Keratinocyte (primary cell): ENCODE measurements around the gene TGM1. TPM values are rescaled to one million over a fixed set of nuclear protein-coding genes. Genes with fewer than 3 reads are reported as not detected.

Source experiments
- DNase-seq: peaks from one replicate; pipeline ENCODE4 v3.0.0-alpha.2; 2011; ENCODE audit warnings: low read depth, missing footprints, low spot score
- FAIRE-seq: peaks from 2 replicates; lab custom pipeline; 2011; peaks lifted over from hg19 to GRCh38; lab: Jason Lieb, UNC
- H2AFZ ChIP-seq: 2 replicates; pipeline ENCODE4 v1.6.0; 2012; ENCODE audit warnings: low read length, control low read depth, inconsistent platforms; ENCODE audit not compliant: control insufficient read depth
- H3K27ac ChIP-seq: 2 replicates; pipeline ENCODE4 v1.5.1; 2011; ENCODE audit warnings: low read length; ENCODE audit not compliant: control insufficient read depth, insufficient read depth
- H3K27me3 ChIP-seq: 3 replicates; pipeline ENCODE4 v1.6.0; 2011; ENCODE audit warnings: low read length; ENCODE audit not compliant: control insufficient read depth, insufficient read depth; ENCODE audit errors: extremely low read depth
- H3K36me3 ChIP-seq, 2 experiments: 2 replicates in 1 of 2; 3 replicates in 1 of 2; pipeline ENCODE4 v1.5.1; 2011; ENCODE audit warnings: low read length in 2 of 2, mild to moderate bottlenecking in 1 of 2; ENCODE audit not compliant: control insufficient read depth in 2 of 2, insufficient read depth in 2 of 2; ENCODE audit errors: extremely low read depth in 1 of 2
- H3K4me1 ChIP-seq: 3 replicates; pipeline ENCODE4 v1.5.1; 2011; ENCODE audit warnings: low read length; ENCODE audit not compliant: control insufficient read depth, insufficient read depth; ENCODE audit errors: extremely low read depth
- H3K4me2 ChIP-seq: 3 replicates; pipeline ENCODE4 v1.6.0; 2011; ENCODE audit warnings: low read depth, low read length; ENCODE audit not compliant: control insufficient read depth, insufficient read depth; ENCODE audit errors: extremely low read depth
- H3K4me3 ChIP-seq, 3 experiments: fragments of 200-600 bp in 1 of 3; sonication (generic) in 1 of 3; 2 replicates in 2 of 3; 3 replicates in 1 of 3; pipeline ENCODE4 v1.5.1; 2011 to 2016; ENCODE audit warnings: low read length in 3 of 3, mild to moderate bottlenecking in 3 of 3, control low read depth in 2 of 3, inconsistent platforms in 1 of 3, low read depth in 1 of 3, mixed read lengths in 1 of 3, mixed run types in 1 of 3, moderate library complexity in 1 of 3; ENCODE audit not compliant: control insufficient read depth in 2 of 3, insufficient read depth in 2 of 3; ENCODE audit errors: extremely low read depth in 1 of 3
- H3K79me2 ChIP-seq: 2 replicates; pipeline ENCODE4 v1.6.0; 2012; ENCODE audit warnings: low read length; ENCODE audit not compliant: control insufficient read depth, insufficient read depth
- H3K9ac ChIP-seq: 3 replicates; pipeline ENCODE4 v1.6.0; 2011; ENCODE audit warnings: low read length; ENCODE audit not compliant: control insufficient read depth, insufficient read depth; ENCODE audit errors: extremely low read depth
- H3K9me1 ChIP-seq: 3 replicates; pipeline ENCODE4 v1.6.0; 2011; ENCODE audit warnings: low read length; ENCODE audit not compliant: control insufficient read depth, insufficient read depth; ENCODE audit errors: extremely low read depth
- H3K9me3 ChIP-seq: 2 replicates; pipeline ENCODE4 v1.5.1; 2012; ENCODE audit warnings: low read depth, low read length; ENCODE audit not compliant: control insufficient read depth
- H4K20me1 ChIP-seq: 3 replicates; pipeline ENCODE4 v1.6.0; 2011; ENCODE audit warnings: low read length; ENCODE audit not compliant: control insufficient read depth, insufficient read depth; ENCODE audit errors: extremely low read depth
- EZH2 ChIP-seq: IDR thresholded peaks from one replicate; pipeline ENCODE4 v1.6.1; 2012; ENCODE audit warnings: inconsistent platforms, mild to moderate bottlenecking, low read length, moderate library complexity
- dilution Hi-C: fragments of 300-500 bp; cut with MboI; formaldehyde crosslinking; loops from one replicate; pipeline ENCODE4 v1.7.0; 2020; ENCODE audit warnings: low sequenced_read_pairs; ENCODE audit not compliant: extremely low pct_ligation_motif_present
- polyA plus RNA-seq, 5 experiments: library from polyadenylated mRNA; depleted of rRNA in 3 of 5; stranded (reverse) in 3 of 5; stranded (forward) in 1 of 5; unstranded in 1 of 5; fragments of >200 nt; gene quantifications; 1 replicate in 1 of 5; 2 replicates in 3 of 5; 3 replicates in 1 of 5; pipeline versions ENCODE4 v1.2.1 to v1.2.3, GENCODE V29; 2011 to 2012; ENCODE audit warnings: missing spikeins in 2 of 5, low read depth in 1 of 5, low replicate concordance in 1 of 5
- TF ChIP-seq, protein P1 (sequence below), 3 experiments: IDR thresholded peaks in 1 of 3; conservative IDR thresholded peaks in 1 of 3; optimal IDR thresholded peaks in 1 of 3; 2 replicates in 2 of 3; 3 replicates in 1 of 3; pipeline versions ENCODE3 to v1.5.1; 2011; ENCODE audit warnings: low read length in 3 of 3, mild to moderate bottlenecking in 3 of 3, moderate library complexity in 2 of 3, control low read depth in 1 of 3, inconsistent platforms in 1 of 3; ENCODE audit not compliant: insufficient read depth in 2 of 3; ENCODE audit errors: extremely low read depth in 1 of 3

The TGM1 gene
- polyA plus RNA-seq, 1 donor (not counting 4 experiments of a cell fraction or from before 2014, with no cell fraction given), result 16.1 TPM

DNA sequence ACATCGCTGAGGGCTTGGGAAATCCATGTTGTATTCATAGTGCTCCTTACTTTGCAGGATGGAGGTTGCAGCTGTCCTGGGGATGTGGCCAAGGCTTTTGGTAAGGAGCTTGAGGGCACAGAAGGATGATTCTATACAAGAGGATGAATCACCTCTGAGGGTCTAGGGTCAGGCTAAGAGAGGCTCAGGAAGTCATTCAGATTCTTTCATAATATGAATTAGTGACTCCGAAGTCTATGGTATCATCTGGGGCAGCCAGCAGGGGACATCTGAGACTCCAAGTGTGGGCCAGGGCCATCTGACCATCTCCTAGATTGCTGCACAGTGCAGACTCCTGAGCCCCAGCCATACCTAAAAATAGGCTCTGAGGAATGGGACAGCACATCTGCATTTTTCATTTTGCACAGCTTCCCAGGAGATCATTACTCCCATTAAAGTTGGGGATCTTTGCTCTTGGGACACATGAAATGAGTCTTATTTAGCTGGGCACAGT is 25.5 kb downstream of the TGM1 start:
- H3K27ac ChIP-seq, result no peak overlapping the region
- H3K9me1 ChIP-seq, result no peaks in the 10 kb centered on the region
- no peak for TF ChIP-seq EZH2
- TF ChIP-seq, protein P1, sequence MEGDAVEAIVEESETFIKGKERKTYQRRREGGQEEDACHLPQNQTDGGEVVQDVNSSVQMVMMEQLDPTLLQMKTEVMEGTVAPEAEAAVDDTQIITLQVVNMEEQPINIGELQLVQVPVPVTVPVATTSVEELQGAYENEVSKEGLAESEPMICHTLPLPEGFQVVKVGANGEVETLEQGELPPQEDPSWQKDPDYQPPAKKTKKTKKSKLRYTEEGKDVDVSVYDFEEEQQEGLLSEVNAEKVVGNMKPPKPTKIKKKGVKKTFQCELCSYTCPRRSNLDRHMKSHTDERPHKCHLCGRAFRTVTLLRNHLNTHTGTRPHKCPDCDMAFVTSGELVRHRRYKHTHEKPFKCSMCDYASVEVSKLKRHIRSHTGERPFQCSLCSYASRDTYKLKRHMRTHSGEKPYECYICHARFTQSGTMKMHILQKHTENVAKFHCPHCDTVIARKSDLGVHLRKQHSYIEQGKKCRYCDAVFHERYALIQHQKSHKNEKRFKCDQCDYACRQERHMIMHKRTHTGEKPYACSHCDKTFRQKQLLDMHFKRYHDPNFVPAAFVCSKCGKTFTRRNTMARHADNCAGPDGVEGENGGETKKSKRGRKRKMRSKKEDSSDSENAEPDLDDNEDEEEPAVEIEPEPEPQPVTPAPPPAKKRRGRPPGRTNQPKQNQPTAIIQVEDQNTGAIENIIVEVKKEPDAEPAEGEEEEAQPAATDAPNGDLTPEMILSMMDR (optimal IDR thresholded peaks at IDR 0.05 in 1 of 3, IDR thresholded peaks at IDR 0.05 in 1 of 3, conservative IDR thresholded peaks at IDR 0.05 in 1 of 3; ENCODE audit: extremely low read depth in 1 of 3, insufficient read depth in 2 of 3, low read length in 3 of 3), result no peak
- no peaks in the 10 kb centered on the region for H3K27me3 ChIP-seq
- DNase-seq (no peak), FAIRE-seq (no peak)
- peaks cover 62% of the 10 kb centered on the region for H3K4me1 ChIP-seq
- H4K20me1 ChIP-seq, result no peaks in the 10 kb centered on the region
- H3K9me3 ChIP-seq, result no peaks in the 10 kb centered on the region
- no peak overlapping the region for H3K4me2 ChIP-seq
- peaks cover 40% of the 10 kb centered on the region for H3K79me2 ChIP-seq
- no peak overlapping the region for H3K9ac ChIP-seq
- no peak overlapping the region for H3K4me3 ChIP-seq
- dilution Hi-C loops, result no loop called here
- no peak overlapping the region for H2AFZ ChIP-seq
- H3K36me3 ChIP-seq, result peaks cover 25 to 58% of the 10 kb centered on the region in 2 experiments

DNA sequence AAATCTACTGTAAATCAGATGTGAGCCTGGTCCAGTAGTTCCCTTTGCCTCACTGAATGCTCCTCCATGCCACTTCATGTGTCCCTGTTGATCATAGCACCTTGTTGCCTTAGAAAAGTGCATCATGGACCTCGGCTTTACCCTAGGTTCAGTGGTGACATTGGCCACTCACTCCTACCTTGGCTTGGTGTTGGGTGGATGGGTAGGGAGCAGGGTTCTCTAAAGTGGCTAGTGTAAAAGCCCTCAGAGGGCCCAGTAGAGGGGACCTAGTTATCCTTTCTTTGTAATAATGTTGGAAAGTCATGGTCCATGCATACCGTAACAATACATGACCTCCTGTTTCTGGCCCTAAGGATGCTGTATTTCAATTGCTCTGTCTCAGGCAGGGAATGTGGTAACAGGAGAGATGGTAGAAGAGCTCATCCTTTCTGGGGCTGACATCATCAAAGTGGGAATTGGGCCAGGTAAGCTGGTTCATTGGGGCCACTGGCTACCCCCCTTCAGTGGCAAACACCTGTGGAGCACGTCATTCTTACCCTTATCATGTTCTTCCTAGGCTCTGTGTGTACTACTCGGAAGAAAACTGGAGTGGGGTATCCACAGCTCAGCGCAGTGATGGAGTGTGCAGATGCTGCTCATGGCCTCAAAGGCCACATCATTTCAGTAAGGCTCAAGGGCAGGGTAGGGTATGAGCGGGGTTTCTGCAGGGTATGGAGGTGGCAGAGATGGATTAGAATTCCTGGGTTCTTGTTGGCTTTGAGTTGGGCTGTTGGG is 26.1 kb downstream of the TGM1 start:
- Histone ChIP-seq H3K4me1 (peaks cover 62% of the 10 kb centered on the region), H4K20me1 (no peaks in the 10 kb centered on the region), H3K4me2 (no peak overlapping the region), H3K9me3 (no peaks in the 10 kb centered on the region), H3K36me3 (peaks cover 25 to 58% of the 10 kb centered on the region in 2 experiments), H3K9ac (no peak overlapping the region), H3K27me3 (no peaks in the 10 kb centered on the region), H2AFZ (no peak overlapping the region), H3K4me3 (no peak overlapping the region), H3K27ac (no peak overlapping the region), H3K9me1 (no peaks in the 10 kb centered on the region), H3K79me2 (peaks cover 41% of the 10 kb centered on the region)
- no peak for FAIRE-seq
- TF ChIP-seq, protein P1 (optimal IDR thresholded peaks at IDR 0.05 in 1 of 3, IDR thresholded peaks at IDR 0.05 in 1 of 3, conservative IDR thresholded peaks at IDR 0.05 in 1 of 3; ENCODE audit: extremely low read depth in 1 of 3, insufficient read depth in 2 of 3, low read length in 3 of 3), result no peak
- TF ChIP-seq EZH2, result no peak
- no peak for DNase-seq
- dilution Hi-C loops, result no loop called here
